Thoracic aorta (tissue), 2 donors: ENCODE data around the gene DGAT2L6. TPM values are rescaled to one million over a fixed set of nuclear protein-coding genes. Genes with fewer than 3 reads are reported as not detected.
"Not testable (repeated sequence)": the region's sequence is repeated elsewhere in the genome, so short reads cannot be mapped to it uniquely, and the experiment has no call there.

Experiments used
- ATAC-seq: fragments of 150-250 bp; one replicate; pipeline ENCODE4 v1.8.0; 2017; ENCODE audit warnings: low read depth; ENCODE audit not compliant: insufficient number of reproducible peaks, low FRiP score
- DNase-seq: peaks from one replicate; pipeline ENCODE4 v3.0.0-alpha.2; 2020; ENCODE audit warnings: low spot score
- H3K27ac ChIP-seq, 2 donors: fragments of 200-600 bp; sonication (generic); 1 replicate in 1 of 2; 2 replicates in 1 of 2; pipeline ENCODE4 v1.5.1; 2016; ENCODE audit warnings: mild to moderate bottlenecking in 2 of 2, moderate library complexity in 2 of 2
- H3K27me3 ChIP-seq: fragments of 200-600 bp; sonication (generic); replicated peaks from 2 replicates; pipeline ENCODE4 v1.6.0; 2016; ENCODE audit warnings: mild to moderate bottlenecking; ENCODE audit not compliant: insufficient read depth
- H3K36me3 ChIP-seq: fragments of 200-600 bp; sonication (generic); one replicate; pipeline ENCODE4 v1.5.1; 2016
- H3K4me1 ChIP-seq, 2 donors: fragments of 200-600 bp; sonication (generic); 1 replicate in 1 of 2; 2 replicates in 1 of 2; pipeline versions ENCODE4 v1.5.1 to v1.6.0; 2016; ENCODE audit warnings: low read depth in 2 of 2, mild to moderate bottlenecking in 1 of 2; ENCODE audit not compliant: control insufficient read depth in 1 of 2
- H3K4me3 ChIP-seq: fragments of 200-600 bp; sonication (generic); 2 replicates; pipeline ENCODE4 v1.5.1; 2016; ENCODE audit warnings: mild to moderate bottlenecking
- H3K9me3 ChIP-seq: fragments of 200-600 bp; sonication (generic); 2 replicates; pipeline ENCODE4 v1.5.1; 2016
- CTCF ChIP-seq: fragments of 200-600 bp; sonication (generic); IDR thresholded peaks from one replicate; pipeline ENCODE4 v1.5.1; 2019; ENCODE audit warnings: antibody characterized with exemption
- total RNA-seq, 2 donors: library from RNA; depleted of rRNA; stranded (reverse); fragments of >200 nt; gene quantifications; one replicate each; pipeline versions ENCODE4 v1.1.0 to v1.2.3, GENCODE V29; 2016

The DGAT2L6 gene
- total RNA-seq, 2 donors from 2014 or later: not detected

- Histone ChIP-seq H3K27ac (no peak overlapping the region), H3K4me1 (no peaks in the 10 kb centered on the region), H3K9me3 (no peaks in the 10 kb centered on the region), H3K27me3 (no peaks in the 10 kb centered on the region), H3K36me3 (no peaks in the 10 kb centered on the region), H3K4me3 (no peak overlapping the region)
- DNase-seq (peak; percentile 5), ATAC-seq (no peak)
- TF ChIP-seq CTCF: peak; percentile 38
These were observed 19.9 kb downstream of the DGAT2L6 start for GRCh38 chrX:70196961-70197720.

- ATAC-seq: no peak
- no peaks in the 10 kb centered on the region for H3K27me3 ChIP-seq
These were observed 24.4 kb downstream of the DGAT2L6 start for GRCh38 chrX:70201732-70202131.

DNA sequence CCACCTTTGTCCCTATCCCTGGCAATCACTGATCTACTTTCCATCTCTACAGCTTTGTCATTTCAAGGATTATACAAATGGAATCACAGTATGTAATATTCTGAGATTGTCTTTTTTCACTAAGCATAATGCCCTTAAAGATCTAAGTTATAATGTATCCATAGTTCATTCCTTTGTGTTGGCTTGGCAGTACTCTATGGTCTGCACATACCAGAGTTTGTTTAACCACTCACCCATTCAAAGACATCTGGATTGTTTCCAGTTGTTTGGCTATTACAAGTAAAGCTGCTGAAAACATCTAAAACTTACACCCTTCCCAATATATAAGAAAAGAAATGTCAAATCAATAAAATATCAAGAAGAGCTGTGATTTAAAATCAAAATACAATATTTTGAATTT is 31.2 kb downstream of the DGAT2L6 start:
- Histone ChIP-seq H3K27ac (no peak overlapping the region), H3K36me3 (no peaks in the 10 kb centered on the region)
- no peak for ATAC-seq

More at GRCh38 chrX:70201732-70202131, 24.4 kb downstream of the DGAT2L6 start:
- no peaks in the 10 kb centered on the region for H3K36me3 ChIP-seq
- no peak for DNase-seq
- no peaks in the 10 kb centered on the region for H3K9me3 ChIP-seq
- no peak overlapping the region for H3K27ac ChIP-seq
- no peak for TF ChIP-seq CTCF
- no peak overlapping the region for H3K4me3 ChIP-seq
- H3K4me1 ChIP-seq: no peaks in the 10 kb centered on the region

GRCh38 chrX:70209570-70209969 is 32.3 kb downstream of the DGAT2L6 start:
- H3K36me3 ChIP-seq, H3K4me1 ChIP-seq, H3K27me3 ChIP-seq, ATAC-seq, H3K9me3 ChIP-seq, H3K4me3 ChIP-seq, DNase-seq, H3K27ac ChIP-seq: not testable (repeated sequence)

More for the DNA sequence above, 31.2 kb downstream of the DGAT2L6 start:
- Histone ChIP-seq H3K4me1 (no peaks in the 10 kb centered on the region), H3K27me3 (no peaks in the 10 kb centered on the region), H3K4me3 (no peak overlapping the region), H3K9me3 (no peaks in the 10 kb centered on the region)
- no peak for TF ChIP-seq CTCF
- DNase-seq: no peak

- Histone ChIP-seq H3K4me3 (no peak overlapping the region), H3K36me3 (no peaks in the 10 kb centered on the region), H3K27ac (no peak overlapping the region), H3K9me3 (no peaks in the 10 kb centered on the region), H3K4me1 (no peaks in the 10 kb centered on the region), H3K27me3 (no peaks in the 10 kb centered on the region)
- DNase-seq: no peak
- no peak for TF ChIP-seq CTCF
- no peak for ATAC-seq
These were observed 42.9 kb downstream of the DGAT2L6 start for GRCh38 chrX:70219938-70220764.
